K562 (cell line): ENCODE data around the gene SCARB2. TPM values are rescaled to one million over a fixed set of nuclear protein-coding genes. Genes with fewer than 3 reads are reported as not detected.

Experiments used
- ARID2 ChIP-seq: fragments of 450-650 bp; IDR thresholded peaks from 2 replicates; pipeline ENCODE4 v1.6.1; 2017; ENCODE audit warnings: antibody characterized with exemption, mild to moderate bottlenecking
- CAMTA2 ChIP-seq: fragments of 250-450 bp; sonication (Bioruptor Pico); conservative IDR thresholded peaks from 2 replicates; pipeline ENCODE4 v1.5.1; 2022
- CTBP1 ChIP-seq: fragments of 450-650 bp; IDR thresholded peaks from 2 replicates; pipeline ENCODE4 v1.6.1; 2016; ENCODE audit warnings: borderline replicate concordance
- EWSR1 ChIP-seq: fragments of 450-650 bp; IDR thresholded peaks from 2 replicates; pipeline ENCODE4 v1.6.1; 2018; ENCODE audit warnings: borderline replicate concordance, mild to moderate bottlenecking, low read depth, moderate library complexity; ENCODE audit not compliant: partially characterized antibody
- FOXK1 ChIP-seq: sonication (generic); formaldehyde crosslinking; IDR thresholded peaks from 2 replicates; pipeline ENCODE4 v1.8.0; 2022; ENCODE audit warnings: missing genetic modification reagents, mild to moderate bottlenecking, borderline replicate concordance
- GABPA ChIP-seq: fragments of 200-800 bp; sonication (Bioruptor generic); conservative IDR thresholded peaks from 2 replicates; pipeline ENCODE4 v1.6.1; 2016; ENCODE audit warnings: low read depth, missing genetic modification characterization, missing compliant biosample characterization
- HDAC1 ChIP-seq, 2 experiments: fragments of 450-650 bp; IDR thresholded peaks; 2 replicates each; pipeline ENCODE4 v1.6.1; 2016 to 2017; ENCODE audit warnings: inconsistent platforms in 1 of 2, mild to moderate bottlenecking in 1 of 2, moderate library complexity in 1 of 2
- JUND ChIP-seq, 2 experiments: IDR thresholded peaks; 2 replicates in 1 of 2; 3 replicates in 1 of 2; pipeline ENCODE4 v1.6.1; 2011; ENCODE audit warnings: borderline replicate concordance in 2 of 2, low read depth in 2 of 2, low read length in 2 of 2, improper control_type of control experiment in 1 of 2, missing biosample characterization in 1 of 2, missing genetic modification characterization in 1 of 2, missing genetic modification reagents in 1 of 2
- LEF1 ChIP-seq: fragments of 450-650 bp; IDR thresholded peaks from 2 replicates; pipeline ENCODE4 v1.6.1; 2016; ENCODE audit warnings: mild to moderate bottlenecking
- NFIX ChIP-seq: fragments of 250-450 bp; sonication (Bioruptor Pico); IDR thresholded peaks from 2 replicates; pipeline ENCODE4 v1.4.0; 2020; ENCODE audit warnings: low read depth, mild to moderate bottlenecking, moderate library complexity
- NR4A1 ChIP-seq, 2 experiments: fragments of 250-450 bp in 1 of 2; fragments of 450-650 bp in 1 of 2; sonication (Bioruptor Pico) in 1 of 2; IDR thresholded peaks; 2 replicates each; pipeline versions ENCODE4 v1.4.0 to v1.6.1; 2016 to 2020; ENCODE audit warnings: mild to moderate bottlenecking in 2 of 2, missing compliant biosample characterization in 1 of 2, missing genetic modification characterization in 1 of 2, moderate library complexity in 1 of 2
- PHB ChIP-seq: fragments of 250-450 bp; sonication (Bioruptor Pico); IDR thresholded peaks from 2 replicates; pipeline ENCODE4 v1.5.0; 2021
- SMARCE1 ChIP-seq: fragments of 450-650 bp; IDR thresholded peaks from 2 replicates; pipeline ENCODE4 v1.7.1; 2016; ENCODE audit warnings: mild to moderate bottlenecking
- STAT5A ChIP-seq: IDR thresholded peaks from 2 replicates; pipeline ENCODE4 v1.6.1; 2012; ENCODE audit warnings: low read length, inconsistent platforms, borderline replicate concordance
- TBP ChIP-seq: optimal IDR thresholded peaks from 2 replicates; pipeline ENCODE3; 2011; ENCODE audit warnings: low read depth, low read length, improper control_type of control experiment
- TFE3 ChIP-seq: fragments of 450-650 bp; formaldehyde crosslinking; IDR thresholded peaks from 2 replicates; pipeline ENCODE4 v1.4.0; 2020; ENCODE audit warnings: mild to moderate bottlenecking, mixed read lengths
- ZBTB43 ChIP-seq: sonication (generic); formaldehyde crosslinking; IDR thresholded peaks from 2 replicates; pipeline ENCODE4 v1.8.0; 2023; ENCODE audit warnings: mild to moderate bottlenecking, missing genetic modification reagents
- polyA plus RNA-seq, 8 experiments: library from polyadenylated mRNA; depleted of rRNA in 4 of 8; stranded (reverse) in 5 of 8; unstranded in 3 of 8; fragments of >200 nt; fragmentation: Nextera tagmentation in 2 of 8; fragmentation: Illumina TruSeq in 1 of 8; extraction: Ambion mirVana in 2 of 8; extraction: Trizol in 1 of 8; gene quantifications; 2 replicates each; pipeline versions ENCODE4 v1.2.1 to v1.2.3, GENCODE V29; 2011 to 2014; ENCODE audit warnings: inconsistent platforms in 1 of 8, missing spikeins in 1 of 8
- total RNA-seq, 7 experiments: library from RNA; depleted of rRNA in 6 of 7; stranded (reverse); fragments of >200 nt in 6 of 7; fragmentation: Illumina TruSeq in 2 of 7; extraction: Trizol in 2 of 7; gene quantifications; 2 replicates each; pipeline versions ENCODE4 v1.2.1 to v1.2.3, GENCODE V29; 2011 to 2021; ENCODE audit warnings: low replicate concordance in 1 of 7
- TF ChIP-seq, protein P1 (sequence below): fragments of 250-450 bp; sonication (Bioruptor Pico); IDR thresholded peaks from 2 replicates; pipeline ENCODE4 v1.8.0; 2021; ENCODE audit warnings: moderate library complexity, mild to moderate bottlenecking, inconsistent platforms
- TF ChIP-seq, protein P2 (sequence below), 2 experiments: fragments of 450-650 bp; conservative IDR thresholded peaks; 2 replicates each; pipeline ENCODE4 v1.6.1; 2017; ENCODE audit warnings: mild to moderate bottlenecking in 2 of 2, moderate library complexity in 2 of 2
- TF ChIP-seq, protein P3 (sequence below): IDR thresholded peaks from 2 replicates; pipeline ENCODE4 v1.6.1; 2011; ENCODE audit not compliant: insufficient read length; ENCODE audit errors: extremely low read depth

SCARB2 gene
- total and polyA plus RNA-seq, 9 of the 15 experiments (the other 6 are each of a cell fraction or from before 2014, with no cell fraction given) = 6.1 to 25.8 (median 17.8) TPM

GRCh38 chr4:76147454-76148141 is 66.0 kb downstream of the SCARB2 start (continued):
- TF ChIP-seq HDAC1 (IDR thresholded peaks at IDR 0.05) = peak in 1 of 2 experiments; percentile 55; a peak in 1 of 4 replicates
- no peak for TF ChIP-seq CTBP1
- TF ChIP-seq NFIX (CRISPR knock-in tag) = no peak
- no peak for TF ChIP-seq EWSR1
- TF ChIP-seq FOXK1 (CRISPR knock-in tag) = no peak
- TF ChIP-seq, protein P1, sequence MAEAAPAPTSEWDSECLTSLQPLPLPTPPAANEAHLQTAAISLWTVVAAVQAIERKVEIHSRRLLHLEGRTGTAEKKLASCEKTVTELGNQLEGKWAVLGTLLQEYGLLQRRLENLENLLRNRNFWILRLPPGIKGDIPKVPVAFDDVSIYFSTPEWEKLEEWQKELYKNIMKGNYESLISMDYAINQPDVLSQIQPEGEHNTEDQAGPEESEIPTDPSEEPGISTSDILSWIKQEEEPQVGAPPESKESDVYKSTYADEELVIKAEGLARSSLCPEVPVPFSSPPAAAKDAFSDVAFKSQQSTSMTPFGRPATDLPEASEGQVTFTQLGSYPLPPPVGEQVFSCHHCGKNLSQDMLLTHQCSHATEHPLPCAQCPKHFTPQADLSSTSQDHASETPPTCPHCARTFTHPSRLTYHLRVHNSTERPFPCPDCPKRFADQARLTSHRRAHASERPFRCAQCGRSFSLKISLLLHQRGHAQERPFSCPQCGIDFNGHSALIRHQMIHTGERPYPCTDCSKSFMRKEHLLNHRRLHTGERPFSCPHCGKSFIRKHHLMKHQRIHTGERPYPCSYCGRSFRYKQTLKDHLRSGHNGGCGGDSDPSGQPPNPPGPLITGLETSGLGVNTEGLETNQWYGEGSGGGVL (CRISPR knock-in tag) = no peak
- TF ChIP-seq LEF1 = peak; percentile 33; the same call in 1 of the 2 replicates
- no peak for TF ChIP-seq STAT5A
- TF ChIP-seq PHB (CRISPR knock-in tag) = no peak
- no peak for TF ChIP-seq TBP
- no peak for TF ChIP-seq ZBTB43 (CRISPR knock-in tag)
- TF ChIP-seq, protein P2, sequence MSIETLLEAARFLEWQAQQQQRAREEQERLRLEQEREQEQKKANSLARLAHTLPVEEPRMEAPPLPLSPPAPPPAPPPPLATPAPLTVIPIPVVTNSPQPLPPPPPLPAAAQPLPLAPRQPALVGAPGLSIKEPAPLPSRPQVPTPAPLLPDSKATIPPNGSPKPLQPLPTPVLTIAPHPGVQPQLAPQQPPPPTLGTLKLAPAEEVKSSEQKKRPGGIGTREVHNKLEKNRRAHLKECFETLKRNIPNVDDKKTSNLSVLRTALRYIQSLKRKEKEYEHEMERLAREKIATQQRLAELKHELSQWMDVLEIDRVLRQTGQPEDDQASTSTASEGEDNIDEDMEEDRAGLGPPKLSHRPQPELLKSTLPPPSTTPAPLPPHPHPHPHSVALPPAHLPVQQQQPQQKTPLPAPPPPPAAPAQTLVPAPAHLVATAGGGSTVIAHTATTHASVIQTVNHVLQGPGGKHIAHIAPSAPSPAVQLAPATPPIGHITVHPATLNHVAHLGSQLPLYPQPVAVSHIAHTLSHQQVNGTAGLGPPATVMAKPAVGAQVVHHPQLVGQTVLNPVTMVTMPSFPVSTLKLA (conservative IDR thresholded peaks at IDR 0.05) = no peak; a peak in 2 of 4 replicates
- TF ChIP-seq TFE3 = no peak
- TF ChIP-seq, protein P3, sequence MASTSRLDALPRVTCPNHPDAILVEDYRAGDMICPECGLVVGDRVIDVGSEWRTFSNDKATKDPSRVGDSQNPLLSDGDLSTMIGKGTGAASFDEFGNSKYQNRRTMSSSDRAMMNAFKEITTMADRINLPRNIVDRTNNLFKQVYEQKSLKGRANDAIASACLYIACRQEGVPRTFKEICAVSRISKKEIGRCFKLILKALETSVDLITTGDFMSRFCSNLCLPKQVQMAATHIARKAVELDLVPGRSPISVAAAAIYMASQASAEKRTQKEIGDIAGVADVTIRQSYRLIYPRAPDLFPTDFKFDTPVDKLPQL = no peak
- TF ChIP-seq GABPA = no peak
- TF ChIP-seq ARID2 = no peak
- TF ChIP-seq NR4A1 (CRISPR knock-in tag; IDR thresholded peaks at IDR 0.05) = no peak
- TF ChIP-seq NR4A1 (tag; IDR thresholded peaks at IDR 0.05) = no peak
- TF ChIP-seq JUND (IDR thresholded peaks at IDR 0.05; ENCODE audit: borderline replicate concordance, low read depth, low read length) = no peak
- TF ChIP-seq JUND (tag; IDR thresholded peaks at IDR 0.05; ENCODE audit: borderline replicate concordance, low read depth, low read length) = no peak
- peak; percentile 61 for TF ChIP-seq SMARCE1
- no peak for TF ChIP-seq CAMTA2 (CRISPR knock-in tag)
